ENCODE measurements around the gene NXF1. TPM values are rescaled to one million over a fixed set of nuclear protein-coding genes. Genes with fewer than 3 reads are reported as not detected.

Gene NXF1
- polyA plus RNA-seq, 1 experiment: 48.9 TPM

GRCh38 chr11:62806611-62807121 lies 1.4 kb upstream of the NXF1 start:
- ChIA-PET CTCF (interaction anchor here (0.6 to 1.8 kb wide), 4 partner anchors 9 to 34 kb away, joined by 4 to 9 read pairs (median 5); no protein-coding TSS in a partner anchor), POLR2A (interaction anchor here (0.5 to 3.6 kb wide), 9 partner anchors 12 to 79 kb away, joined by 3 to 33 read pairs (median 4); partner anchors contain the start of genes HNRNPUL2, STX5, TEX54 and TMEM179B)
- Histone ChIP-seq H3K9me3 (ENCODE audit: control insufficient read depth, insufficient read depth, low read length) (no peaks in the 10 kb centered on the region), H3K27ac (ENCODE audit: low read depth, low read length) (peak overlapping the region; percentile 61), H3K27me3 (ENCODE audit: control insufficient read depth, insufficient read depth, low read length) (no peaks in the 10 kb centered on the region), H3K4me3 (ENCODE audit: low read depth, low read length) (no peak overlapping the region)
- TF ChIP-seq, protein P1, sequence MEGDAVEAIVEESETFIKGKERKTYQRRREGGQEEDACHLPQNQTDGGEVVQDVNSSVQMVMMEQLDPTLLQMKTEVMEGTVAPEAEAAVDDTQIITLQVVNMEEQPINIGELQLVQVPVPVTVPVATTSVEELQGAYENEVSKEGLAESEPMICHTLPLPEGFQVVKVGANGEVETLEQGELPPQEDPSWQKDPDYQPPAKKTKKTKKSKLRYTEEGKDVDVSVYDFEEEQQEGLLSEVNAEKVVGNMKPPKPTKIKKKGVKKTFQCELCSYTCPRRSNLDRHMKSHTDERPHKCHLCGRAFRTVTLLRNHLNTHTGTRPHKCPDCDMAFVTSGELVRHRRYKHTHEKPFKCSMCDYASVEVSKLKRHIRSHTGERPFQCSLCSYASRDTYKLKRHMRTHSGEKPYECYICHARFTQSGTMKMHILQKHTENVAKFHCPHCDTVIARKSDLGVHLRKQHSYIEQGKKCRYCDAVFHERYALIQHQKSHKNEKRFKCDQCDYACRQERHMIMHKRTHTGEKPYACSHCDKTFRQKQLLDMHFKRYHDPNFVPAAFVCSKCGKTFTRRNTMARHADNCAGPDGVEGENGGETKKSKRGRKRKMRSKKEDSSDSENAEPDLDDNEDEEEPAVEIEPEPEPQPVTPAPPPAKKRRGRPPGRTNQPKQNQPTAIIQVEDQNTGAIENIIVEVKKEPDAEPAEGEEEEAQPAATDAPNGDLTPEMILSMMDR (IDR thresholded peaks at IDR 0.05; ENCODE audit: low read depth, low read length): no peak
- no peak for DNase-seq (ENCODE audit: low read depth, low spot score)

- TF ChIP-seq, protein P1 (IDR thresholded peaks at IDR 0.05; ENCODE audit: low read depth, low read length): no peak
- POLR2A ChIA-PET: interaction anchor here (0.5 to 3.6 kb wide), 11 partner anchors 9 to 117 kb away, joined by 3 to 33 read pairs (median 4); partner anchors contain the start of genes HNRNPUL2, STX5, TEX54 and TMEM179B
- Histone ChIP-seq H3K4me3 (ENCODE audit: low read depth, low read length) (peak overlapping the region; percentile 96), H3K27me3 (ENCODE audit: control insufficient read depth, insufficient read depth, low read length) (no peaks in the 10 kb centered on the region), H3K27ac (ENCODE audit: low read depth, low read length) (no peak overlapping the region), H3K9me3 (ENCODE audit: control insufficient read depth, insufficient read depth, low read length) (no peaks in the 10 kb centered on the region)
- CTCF ChIA-PET: interaction anchor here (0.5 to 1.3 kb wide), 5 partner anchors 9 to 78 kb away, joined by 3 to 9 read pairs (median 4); no protein-coding TSS in a partner anchor
- DNase-seq (ENCODE audit: low read depth, low spot score): no peak
Measured at GRCh38 chr11:62805961-62806441, 761 bp upstream of the NXF1 start.

- POLR2A ChIA-PET: interaction anchor here (0.6 to 3.6 kb wide), 11 partner anchors 9 to 1004 kb away, joined by 3 to 28 read pairs (median 4); partner anchors contain the start of gene TAF6L
- Histone ChIP-seq H3K4me3 (ENCODE audit: low read depth, low read length) (peak overlapping the region; percentile 96), H3K27me3 (ENCODE audit: control insufficient read depth, insufficient read depth, low read length) (no peaks in the 10 kb centered on the region), H3K27ac (ENCODE audit: low read depth, low read length) (peak overlapping the region; percentile 81), H3K9me3 (ENCODE audit: control insufficient read depth, insufficient read depth, low read length) (no peaks in the 10 kb centered on the region)
- CTCF ChIA-PET: interaction anchor here (2.5 kb wide), 1 partner anchor 18 kb away, joined by 21 read pairs; the partner anchor contains the start of gene TMEM179B
- no peak for DNase-seq (ENCODE audit: low read depth, low spot score)
- TF ChIP-seq, protein P1 (IDR thresholded peaks at IDR 0.05; ENCODE audit: low read depth, low read length): no peak
Measured at GRCh38 chr11:62804310-62805075, 747 bp downstream of the NXF1 start.

DNA sequence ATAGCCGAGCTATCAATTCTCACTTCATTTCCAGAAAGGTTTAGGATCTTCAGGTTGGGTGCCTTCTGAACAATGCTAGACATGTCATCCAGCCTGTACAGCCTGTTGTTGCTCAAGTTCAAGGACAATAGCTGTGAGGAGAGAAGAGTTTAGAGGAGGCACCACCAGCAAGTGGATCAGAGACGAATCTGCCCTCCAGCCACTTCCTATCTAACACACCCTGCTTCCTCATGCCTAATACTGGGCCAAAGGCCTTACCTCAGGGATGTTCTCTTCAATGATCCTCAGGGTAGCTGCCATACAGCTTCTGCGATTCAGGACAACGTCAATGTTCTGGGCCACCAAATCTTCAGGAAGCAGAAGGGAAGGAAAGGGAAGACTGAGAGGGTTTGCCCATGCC lies 4.2 kb downstream of the NXF1 start:
- no peak for DNase-seq (ENCODE audit: low read depth, low spot score)
- H3K27ac ChIP-seq (ENCODE audit: low read depth, low read length): no peak overlapping the region
- CTCF ChIA-PET: interaction anchor here (2.9 kb wide), 1 partner anchor 14 kb away, joined by 16 read pairs; the partner anchor contains the start of gene TMEM179B
- TF ChIP-seq, protein P1 (IDR thresholded peaks at IDR 0.05; ENCODE audit: low read depth, low read length): no peak
- no peaks in the 10 kb centered on the region for H3K9me3 ChIP-seq (ENCODE audit: control insufficient read depth, insufficient read depth, low read length)
- POLR2A ChIA-PET: interaction anchor here (0.5 kb wide), 2 partner anchors 20 to 47 kb away, joined by 3 to 4 read pairs; partner anchors contain the start of gene ZBTB3
- no peaks in the 10 kb centered on the region for H3K27me3 ChIP-seq (ENCODE audit: control insufficient read depth, insufficient read depth, low read length)
- no peak overlapping the region for H3K4me3 ChIP-seq (ENCODE audit: low read depth, low read length)
